DMS114 treated with DMSO at 0.1 percent for 48 hours (cell line): ENCODE data around the gene HEMGN.
A peak's percentile ranks its signal among the peaks of the same experiment; 100 is the strongest.
"Not testable (repeated sequence)": the region's sequence is repeated elsewhere in the genome, so short reads cannot be mapped to it uniquely, and the experiment has no call there.

Experiments used
- DNase-seq: peaks from one replicate; lab custom pipeline; 2025; ENCODE audit not compliant: unreplicated experiment; lab: John Stamatoyannopoulos, UW

HEMGN gene

GRCh38 chr9:97938081-97938644 lies at the start of gene HEMGN:
Gene HEMGN, minus strand, starts transcription at chr9:97938172. Its CDS starts 36 bp downstream, at chr9:97938136.
- DNase-seq, result no peak

- DNase-seq, result no peak
Observed at GRCh38 chr9:97987487-97987886, 49.5 kb upstream of the HEMGN start.

- DNase-seq, result no peak
Observed at GRCh38 chr9:97985058-97985861, 47.3 kb upstream of the HEMGN start.

GRCh38 chr9:97984188-97985057 lies 46.5 kb upstream of the HEMGN start:
- DNase-seq, result peak; percentile 11

- no peak for DNase-seq
Observed at GRCh38 chr9:97983589-97984187, 45.7 kb upstream of the HEMGN start.

GRCh38 chr9:97982683-97983588 lies 45.0 kb upstream of the HEMGN start, which contains the start of gene ANP32B:
Gene ANP32B, plus strand, starts transcription at chr9:97983341. Its CDS starts 215 bp downstream, at chr9:97983556.
- DNase-seq, result peak; percentile 48

GRCh38 chr9:97981846-97982682 lies 44.1 kb upstream of the HEMGN start:
- DNase-seq, result no peak

- DNase-seq, result no peak
Observed at GRCh38 chr9:97980918-97981845, 43.2 kb upstream of the HEMGN start.

- no peak for DNase-seq
Observed at GRCh38 chr9:97980479-97980803, 42.5 kb upstream of the HEMGN start.

GRCh38 chr9:97979788-97980478 lies 42.0 kb upstream of the HEMGN start:
- no peak for DNase-seq

- DNase-seq, result no peak
Observed at GRCh38 chr9:97978371-97979130, 40.6 kb upstream of the HEMGN start.

GRCh38 chr9:97976633-97977032 lies 38.7 kb upstream of the HEMGN start:
- not testable (repeated sequence) for DNase-seq

- DNase-seq, result no peak
Observed at GRCh38 chr9:97975376-97975775, 37.4 kb upstream of the HEMGN start.

GRCh38 chr9:97972753-97973152 lies 34.8 kb upstream of the HEMGN start:
- DNase-seq, result no peak

GRCh38 chr9:97970165-97970564 lies 32.2 kb upstream of the HEMGN start:
- no peak for DNase-seq

GRCh38 chr9:97969014-97969413 lies 31.0 kb upstream of the HEMGN start:
- DNase-seq, result no peak

- no peak for DNase-seq
Observed at GRCh38 chr9:97966493-97966892, 28.5 kb upstream of the HEMGN start.
